Activated effector memory CD4-positive, alpha-beta T cell treated with anti-CD3 and anti-CD28 coated beads, Interleukin-2, amount 50 U/mL, for 16 hours (primary cell): ENCODE measurements around the gene TSC22D1.

Source experiments
- DNase-seq: peaks from one replicate; pipeline ENCODE4 v3.0.0-alpha.2; 2020

Gene TSC22D1

GRCh38 chr13:44449999-44450821 is 125.9 kb downstream of the TSC22D1 start:
- no peak for DNase-seq

DNA sequence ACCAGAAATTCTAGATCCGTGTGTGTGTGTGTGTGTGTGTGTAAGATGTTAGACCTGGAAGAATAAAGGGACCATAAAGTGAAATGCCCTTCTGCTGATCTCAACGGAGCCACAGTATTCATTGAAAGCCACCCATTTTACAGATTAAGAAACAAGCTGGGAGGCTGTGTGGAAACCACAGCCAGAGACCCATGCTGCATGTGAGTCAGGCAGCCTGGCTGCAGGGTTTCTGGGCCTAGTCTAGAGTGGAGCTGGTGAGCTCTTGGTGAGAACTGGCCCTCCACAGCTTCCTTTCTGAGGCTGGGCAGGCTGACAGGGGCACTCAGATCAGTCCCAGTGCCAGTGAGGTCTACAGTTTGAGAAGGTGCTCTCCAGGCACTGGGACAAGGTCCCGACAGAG is 127.3 kb downstream of the TSC22D1 start:
- DNase-seq: no peak

DNA sequence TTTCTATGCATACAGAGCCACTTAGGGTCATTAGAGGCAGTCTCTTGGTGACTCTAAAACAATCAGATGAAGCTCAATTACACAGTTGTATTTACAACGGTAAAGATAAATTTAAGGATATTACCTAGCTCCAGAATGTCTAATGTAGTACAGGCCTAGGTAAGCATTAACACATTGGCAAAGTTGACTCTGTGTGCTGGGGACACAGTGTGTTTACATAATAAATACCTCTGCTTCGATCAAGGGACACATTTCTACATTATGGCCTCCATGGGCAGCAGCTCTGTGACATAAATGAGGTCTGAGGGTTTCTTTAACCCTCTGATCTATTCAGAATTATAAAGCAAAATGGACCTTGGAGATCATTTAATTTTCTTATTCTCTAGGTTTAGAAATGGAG is 127.8 kb downstream of the TSC22D1 start:
- no peak for DNase-seq

DNA sequence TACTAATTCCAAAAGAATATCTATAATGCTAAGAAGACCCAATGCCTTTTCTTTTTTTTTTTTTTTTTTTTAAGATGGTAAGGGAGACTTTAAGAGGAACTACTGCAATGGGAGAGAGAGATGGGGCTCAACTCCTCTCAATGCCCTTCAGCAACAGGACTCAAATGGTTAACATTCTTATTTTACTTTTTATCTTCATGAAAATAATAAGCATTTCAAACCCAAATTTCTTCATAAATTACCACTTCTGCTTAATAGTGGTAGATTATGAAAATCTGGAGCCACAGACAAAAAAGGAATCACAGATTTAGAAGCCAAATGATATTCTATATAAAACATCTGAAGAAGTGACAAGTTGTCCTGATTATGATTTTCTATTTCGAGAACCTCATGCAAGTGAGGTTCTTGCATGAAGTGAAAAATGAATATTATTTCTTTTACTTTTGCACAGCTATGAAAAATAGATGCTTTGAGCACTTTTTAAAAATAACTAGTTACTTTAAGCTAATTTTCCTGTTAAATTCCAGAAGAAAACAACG is 128.3 kb downstream of the TSC22D1 start:
- no peak for DNase-seq

DNA sequence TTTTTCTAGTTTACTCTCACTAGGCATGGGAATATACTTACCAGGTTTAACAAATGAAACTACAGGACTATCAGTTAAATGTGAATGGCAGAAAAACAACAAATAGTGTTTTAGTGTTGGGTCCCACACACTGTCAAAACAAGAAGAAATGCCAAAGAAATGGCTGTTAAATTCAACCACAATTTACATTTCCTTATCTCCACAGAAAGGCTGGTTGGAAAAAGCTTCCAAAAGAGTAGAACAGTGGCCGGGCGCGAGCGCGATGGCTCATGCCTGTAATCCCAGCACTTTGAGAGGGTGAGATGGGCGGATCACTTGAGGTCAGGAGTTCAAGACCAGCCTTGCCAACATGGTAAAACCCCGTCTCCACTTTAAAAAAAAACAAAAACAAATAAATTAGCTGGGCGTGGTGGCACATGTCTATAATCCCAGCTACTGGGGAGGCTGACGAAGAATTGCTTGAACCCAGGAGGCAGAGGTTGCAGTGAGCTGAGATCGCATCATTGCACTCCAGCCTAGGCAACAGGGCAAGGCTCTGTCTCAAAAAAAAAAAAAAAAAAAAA is 136.0 kb downstream of the TSC22D1 start:
- DNase-seq: no peak

DNA sequence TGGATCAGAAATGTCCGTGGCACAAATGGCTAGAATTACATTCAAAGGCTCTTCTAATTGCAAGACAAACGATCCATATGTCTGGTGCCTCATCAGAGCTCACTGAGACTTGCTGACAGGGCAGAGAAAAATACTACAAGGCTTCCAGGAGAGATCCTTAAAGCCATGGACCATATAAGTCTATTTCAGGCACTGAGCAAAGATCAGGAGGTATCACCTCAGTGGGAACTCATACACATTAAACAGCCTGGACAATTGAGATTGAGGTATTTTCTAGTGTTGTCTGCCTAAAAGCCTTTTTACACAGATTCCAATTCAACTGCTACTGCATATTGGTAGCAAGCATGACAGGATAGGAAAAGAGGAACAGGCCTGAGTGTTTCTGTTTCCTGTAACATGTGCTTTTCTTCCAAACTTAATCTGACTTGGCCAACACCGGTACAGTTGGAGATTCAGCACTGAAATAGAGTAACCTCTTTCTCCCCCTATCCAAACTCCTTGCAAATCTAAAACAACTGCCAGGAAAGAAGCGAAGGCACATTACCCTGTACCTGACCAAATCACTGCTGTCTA is 136.6 kb downstream of the TSC22D1 start:
- DNase-seq: no peak

DNA sequence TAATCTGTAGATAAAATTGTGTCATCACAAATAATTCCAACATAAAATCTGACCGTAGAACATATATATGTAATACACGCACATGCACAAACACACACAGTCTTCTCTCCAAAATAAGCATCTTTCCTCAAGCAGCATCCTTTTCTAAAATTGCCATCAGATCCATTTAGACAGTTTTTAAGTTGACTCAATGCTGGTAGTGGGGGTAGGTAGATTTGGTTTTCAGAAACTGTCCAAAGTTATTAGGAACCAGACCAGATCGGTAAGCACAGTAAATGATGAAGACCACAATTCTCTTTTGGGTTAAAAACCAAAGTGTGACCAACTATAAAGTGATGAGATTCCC is 137.9 kb downstream of the TSC22D1 start:
- DNase-seq: no peak

DNA sequence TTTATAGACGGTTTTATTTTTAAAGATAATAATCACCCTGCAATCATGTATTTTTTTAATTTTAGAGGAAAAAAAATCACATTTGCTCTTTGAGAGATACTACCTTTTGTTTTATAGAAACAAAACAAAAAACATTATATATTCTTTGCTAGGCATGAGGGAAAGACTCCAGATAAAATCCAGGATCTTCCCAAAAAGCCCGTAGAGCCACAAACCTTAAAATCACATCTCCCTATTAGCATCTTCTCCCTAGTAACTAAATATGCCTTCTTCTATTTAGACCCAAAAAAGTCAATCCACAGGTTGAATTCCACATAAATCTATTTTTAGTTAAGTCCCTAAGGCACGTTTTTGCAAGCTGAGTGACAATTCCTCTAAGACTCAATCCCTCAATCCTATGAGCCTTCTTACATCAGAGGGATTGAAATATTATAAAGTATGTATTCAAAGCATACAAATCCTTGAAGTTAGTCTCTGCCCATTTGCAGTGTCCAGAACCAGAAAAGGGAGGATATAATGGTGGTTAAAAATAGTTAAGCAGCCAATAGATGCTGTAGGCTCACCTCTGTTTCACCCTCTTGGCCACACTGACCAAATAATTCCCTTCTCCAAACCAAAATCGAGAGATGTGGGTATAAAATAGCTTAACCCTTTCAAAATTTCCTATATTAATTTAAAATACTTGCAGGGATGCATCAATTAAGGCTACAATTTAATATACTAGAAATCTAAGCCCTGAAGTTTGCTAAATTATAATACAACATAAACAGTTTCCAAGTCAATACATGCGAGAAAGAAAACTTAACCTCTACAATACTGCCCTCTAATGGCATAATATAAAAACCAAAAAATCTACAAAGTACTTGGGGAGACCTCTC is 138.5 kb downstream of the TSC22D1 start:
- no peak for DNase-seq

DNA sequence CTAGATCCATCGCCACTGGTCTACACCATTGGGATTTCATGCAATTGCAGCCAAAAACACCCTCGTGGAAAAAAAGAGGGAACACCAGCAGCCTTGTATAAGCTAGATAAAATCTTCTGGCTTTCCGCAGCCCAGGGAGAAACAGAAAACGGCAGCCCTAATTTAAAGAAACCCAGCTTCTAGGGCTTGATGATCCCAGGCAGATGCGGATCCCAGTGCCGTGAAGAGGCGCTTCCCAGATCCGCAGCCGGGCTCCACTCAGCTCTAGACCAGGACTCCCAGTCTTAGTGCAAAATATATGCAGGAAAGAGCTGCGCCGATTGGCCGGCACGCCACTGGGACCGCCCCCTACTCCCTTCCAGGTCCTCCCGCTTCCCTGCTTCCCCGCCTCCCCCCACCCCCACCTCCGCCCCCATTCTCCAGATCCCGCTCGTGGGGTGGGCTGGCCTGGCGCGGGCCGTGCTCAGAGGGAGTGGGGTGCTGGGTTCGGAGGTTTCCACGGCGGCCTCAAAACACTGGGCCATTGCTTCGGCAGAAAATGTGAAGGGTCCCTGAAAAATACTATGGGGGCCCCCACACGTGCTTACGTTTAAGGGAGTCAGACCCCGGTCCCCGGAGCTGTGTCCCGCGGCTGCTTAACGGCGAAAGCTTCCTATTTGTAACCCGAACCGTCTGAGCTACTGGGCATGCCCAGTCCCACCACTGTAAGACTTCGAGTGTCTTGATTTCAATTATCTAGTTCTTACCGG is 139.4 kb downstream of the TSC22D1 start:
- peak; percentile 83 for DNase-seq

DNA sequence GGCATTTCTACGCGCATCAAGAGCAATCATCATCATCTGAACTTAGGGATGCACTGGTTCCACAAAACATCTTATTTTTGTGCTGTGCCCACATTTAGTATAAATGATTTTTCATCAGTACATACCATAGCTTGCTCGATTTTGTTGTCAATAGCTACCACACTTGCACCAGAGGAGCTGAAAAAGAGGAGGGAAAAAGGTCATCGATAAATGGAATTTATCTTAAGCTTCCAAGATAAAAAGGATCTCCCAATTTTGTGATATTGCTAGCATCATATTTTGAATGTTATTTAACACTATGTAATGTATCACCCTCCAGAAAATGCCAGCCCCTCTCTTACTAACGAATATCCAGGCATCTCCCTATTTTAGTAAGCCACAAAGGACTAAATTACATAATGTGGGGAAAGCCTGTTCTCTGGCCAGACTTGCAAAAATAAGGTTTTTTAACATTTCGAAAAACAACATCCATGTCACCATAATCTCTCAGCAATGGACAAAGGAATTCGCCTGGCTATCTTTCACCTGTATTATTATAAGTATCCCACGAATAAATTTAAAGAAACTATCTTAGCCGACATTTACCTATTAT is 140.1 kb downstream of the TSC22D1 start:
- no peak for DNase-seq

DNA sequence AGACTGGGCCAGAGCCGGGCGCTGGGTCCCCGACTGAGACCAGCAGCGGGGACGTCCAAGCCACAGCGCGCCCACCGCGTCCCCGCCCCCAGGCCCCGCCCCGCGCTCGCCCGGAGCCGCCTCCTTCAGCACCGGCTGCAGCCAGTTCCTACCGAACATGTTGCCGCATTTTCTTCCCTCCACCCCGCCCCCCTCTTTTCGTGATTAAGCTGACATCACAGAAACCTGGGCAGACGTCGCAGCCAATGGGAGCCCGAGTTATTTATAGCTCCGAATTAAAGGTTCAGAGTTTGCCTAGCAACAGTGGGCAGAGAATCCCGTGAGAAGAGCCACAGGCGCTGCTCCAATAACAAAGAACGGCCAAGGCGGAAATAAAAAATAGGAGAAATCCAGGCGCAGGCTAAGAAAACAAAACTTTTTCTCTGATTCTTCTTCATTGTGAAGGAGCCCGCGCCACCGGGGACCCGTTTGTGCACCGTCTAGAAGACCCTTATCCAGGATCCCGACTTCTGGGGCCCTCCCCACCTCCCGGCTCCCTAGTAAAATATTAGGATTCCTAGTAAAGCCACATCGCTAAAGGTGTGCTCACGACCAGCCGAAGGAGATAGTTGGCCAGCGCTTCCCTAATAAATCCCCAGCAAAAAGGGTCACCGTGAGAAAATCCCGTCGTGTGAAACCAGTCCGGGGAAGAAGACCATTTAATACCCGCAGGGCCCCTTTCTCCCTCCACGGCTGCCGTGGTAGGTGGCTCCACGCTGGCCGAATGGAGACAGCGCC is 140.8 kb downstream of the TSC22D1 start:
- peak; percentile 95 for DNase-seq

GRCh38 chr13:44434766-44435141 is 141.4 kb downstream of the TSC22D1 start:
- no peak for DNase-seq

DNA sequence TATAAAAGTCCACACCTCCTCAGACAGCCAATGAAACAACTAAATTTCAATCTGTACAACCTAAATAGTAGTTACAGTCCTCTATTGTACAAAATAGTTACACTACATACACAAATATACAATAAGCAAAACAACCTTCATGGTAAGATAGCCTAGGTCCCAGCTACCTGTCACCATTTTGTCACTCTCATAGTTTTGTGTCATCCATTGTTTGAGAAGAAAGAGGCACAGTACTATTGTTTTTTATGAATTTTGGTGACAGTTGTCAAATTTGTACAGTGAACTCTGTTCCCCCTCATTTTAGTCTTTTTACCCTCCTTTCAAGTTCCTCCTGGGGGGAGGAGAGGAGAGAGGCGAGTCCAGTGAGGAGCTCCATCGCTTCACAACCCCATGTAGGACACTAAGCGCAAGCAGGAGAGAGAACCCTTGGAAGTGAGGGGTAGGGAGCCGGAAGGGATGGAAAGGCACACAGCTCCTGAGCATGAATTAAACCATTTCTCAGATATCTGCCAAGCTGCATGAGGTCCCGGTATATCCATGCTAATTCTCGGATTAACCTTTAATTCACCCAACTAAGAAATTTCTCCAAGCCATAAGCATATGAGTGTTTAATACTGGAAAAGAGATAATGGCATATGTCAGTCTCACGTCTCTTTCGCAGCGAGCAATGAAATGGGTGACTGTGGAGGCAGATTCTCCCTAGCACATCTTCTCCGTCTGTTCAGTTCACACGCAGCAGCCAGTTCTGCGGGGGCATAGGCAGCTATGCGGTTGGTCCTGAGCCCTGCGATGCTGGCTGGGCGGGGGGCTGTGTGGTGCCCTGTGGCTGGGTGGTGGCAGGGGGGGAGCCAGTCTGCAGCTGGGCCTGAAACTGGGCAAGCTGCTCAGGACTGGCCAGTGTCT is 142.0 kb downstream of the TSC22D1 start:
- DNase-seq: no peak

GRCh38 chr13:44432650-44433049 is 143.5 kb downstream of the TSC22D1 start:
- no peak for DNase-seq

DNA sequence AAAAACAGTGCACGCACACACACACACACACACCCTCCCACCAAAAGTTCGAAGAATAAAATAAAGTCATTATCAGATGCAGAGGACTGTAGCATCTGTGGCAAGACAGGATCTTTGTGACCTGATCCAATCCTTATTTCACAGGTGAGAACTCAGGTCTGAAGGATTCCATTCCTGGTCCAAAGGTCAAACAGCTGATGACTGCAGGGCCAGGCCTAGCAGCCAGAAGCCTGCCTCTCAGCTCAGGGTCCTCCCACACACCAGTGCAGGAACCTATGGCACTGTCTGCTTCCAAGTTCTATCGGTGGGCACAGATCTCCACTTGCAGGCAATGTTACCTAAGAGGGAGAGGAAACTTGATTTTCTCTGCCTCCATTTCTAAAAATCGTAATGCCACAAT is 145.0 kb downstream of the TSC22D1 start:
- DNase-seq: no peak

- DNase-seq: no peak
Observed at GRCh38 chr13:44429311-44429710, 146.8 kb downstream of the TSC22D1 start.

DNA sequence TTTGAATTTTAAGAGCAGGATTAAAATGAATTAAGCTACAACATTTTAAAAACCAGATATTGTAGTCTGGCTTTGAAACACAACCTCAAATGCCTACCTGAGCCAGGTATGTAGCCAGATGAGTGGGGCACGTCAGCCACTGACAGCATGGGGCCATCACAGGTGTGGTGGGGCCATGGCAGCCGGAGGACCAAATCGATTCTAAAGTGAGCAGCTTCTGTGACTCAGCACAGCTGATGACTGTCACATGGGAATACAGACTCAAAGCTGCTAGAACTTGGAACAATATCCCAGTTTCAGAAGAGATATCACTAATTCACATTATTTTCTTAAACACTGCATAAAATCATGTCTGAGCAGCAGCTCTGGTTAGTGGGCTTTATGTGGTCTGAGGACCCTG is 149.7 kb downstream of the TSC22D1 start:
- DNase-seq: no peak

DNA sequence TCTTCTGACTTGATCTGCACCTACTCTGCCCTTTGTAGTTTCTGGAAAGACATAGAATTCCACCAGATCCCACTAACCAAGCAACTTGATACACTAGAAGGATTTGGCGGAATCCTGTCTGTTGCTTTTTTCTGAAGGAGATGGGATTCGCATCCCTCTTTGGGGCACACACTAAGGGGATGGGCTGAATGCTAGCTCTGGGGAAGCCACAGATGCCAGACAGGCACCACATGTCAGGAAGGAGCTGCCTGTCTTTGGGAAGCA is 150.4 kb downstream of the TSC22D1 start:
- DNase-seq: no peak

DNA sequence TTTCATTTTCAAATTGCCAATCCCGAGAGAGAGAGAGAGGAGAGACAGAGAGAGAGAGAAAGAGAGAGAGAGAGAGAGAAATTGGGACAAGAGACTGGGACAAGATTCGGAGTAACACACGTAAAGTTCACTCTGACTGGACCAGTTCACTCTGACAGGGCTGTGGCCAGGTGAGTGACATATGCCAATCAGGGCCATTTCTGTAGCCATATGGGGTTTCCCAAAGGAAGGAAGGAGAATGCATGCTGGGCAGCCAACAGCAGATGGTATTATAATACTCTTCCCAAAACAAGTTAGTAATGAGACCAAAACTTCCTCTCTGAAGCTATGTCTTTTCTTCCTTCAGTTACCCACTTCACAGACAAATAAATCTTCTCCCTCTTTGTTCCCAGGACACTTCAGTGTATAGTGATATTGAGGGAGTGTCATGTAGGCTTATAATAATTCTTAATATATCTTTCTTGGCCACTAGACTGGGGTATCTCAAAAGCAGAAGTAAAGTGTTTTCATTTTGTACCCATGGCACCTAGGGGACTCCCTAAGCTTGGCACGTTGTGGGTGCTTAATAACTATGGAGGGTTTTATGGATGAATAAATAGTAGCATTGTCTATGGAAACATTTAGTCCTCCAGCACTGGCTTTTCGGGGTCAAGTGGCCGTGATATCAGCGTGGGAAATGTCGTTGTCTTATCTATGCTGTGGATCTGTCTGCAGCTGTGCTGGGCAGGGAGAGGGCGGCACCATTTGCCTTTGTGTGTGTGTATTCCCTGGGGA is 150.9 kb downstream of the TSC22D1 start:
- no peak for DNase-seq

DNA sequence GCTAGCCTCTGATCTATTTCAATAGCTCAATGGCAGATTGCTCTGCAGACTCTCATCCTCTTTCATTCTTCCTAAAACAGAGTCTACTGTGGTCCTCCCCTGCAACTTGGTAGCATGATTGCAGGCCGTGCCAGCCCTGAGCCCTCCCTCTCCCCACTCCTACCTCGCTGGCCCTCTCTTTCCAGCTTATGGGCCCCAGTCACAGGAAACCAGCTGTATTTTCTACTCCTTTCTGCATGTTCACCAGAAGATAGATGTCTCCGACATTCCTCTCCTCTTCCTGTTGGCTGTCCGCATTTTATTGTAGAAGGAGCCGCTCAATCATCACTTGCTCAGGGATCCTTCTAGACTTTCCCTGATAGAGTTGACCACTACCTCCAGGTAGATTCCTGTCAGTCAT is 152.3 kb downstream of the TSC22D1 start:
- no peak for DNase-seq
